22Rv1 (cell line): ENCODE measurements around the gene IGFBP7.

ENCODE experiments used
- CTCF ChIP-seq: fragments of 450-650 bp; IDR thresholded peaks from 2 replicates; pipeline ENCODE4 v1.5.1; 2017; ENCODE audit warnings: mild to moderate bottlenecking
- ZFX ChIP-seq: fragments of 450-650 bp; IDR thresholded peaks from 2 replicates; pipeline ENCODE4 v1.6.1; 2017; ENCODE audit warnings: antibody characterized with exemption, borderline replicate concordance

- TF ChIP-seq CTCF (no peak), ZFX (no peak)
These were observed 11.8 kb downstream of the IGFBP7 start for GRCh38 chr4:57098415-57098814.
